ENCODE measurements around the gene FBLN5.
A peak's percentile ranks its signal among the peaks of the same experiment; 100 is the strongest.

The FBLN5 gene

DNA sequence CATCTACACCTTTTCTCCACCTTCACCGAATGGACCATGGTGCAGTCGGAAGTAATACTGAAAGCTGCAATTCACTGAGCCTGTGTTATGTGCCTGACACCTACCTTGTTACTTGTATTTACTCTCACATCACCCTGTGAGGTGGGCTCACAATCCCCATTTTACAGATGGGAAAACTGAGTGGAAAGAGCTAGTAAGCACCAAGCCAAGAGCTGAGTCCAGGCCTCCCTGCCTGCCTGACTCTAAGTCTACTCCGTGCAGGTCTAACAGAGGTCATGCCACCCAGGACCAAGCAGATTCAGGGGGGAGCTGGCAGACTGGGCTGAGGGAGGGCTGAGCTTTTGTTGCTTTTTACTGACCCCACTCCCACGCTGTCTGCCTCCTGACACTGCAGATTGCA lies 51.1 kb downstream of the FBLN5 start:
- TF ChIP-seq, protein P1, sequence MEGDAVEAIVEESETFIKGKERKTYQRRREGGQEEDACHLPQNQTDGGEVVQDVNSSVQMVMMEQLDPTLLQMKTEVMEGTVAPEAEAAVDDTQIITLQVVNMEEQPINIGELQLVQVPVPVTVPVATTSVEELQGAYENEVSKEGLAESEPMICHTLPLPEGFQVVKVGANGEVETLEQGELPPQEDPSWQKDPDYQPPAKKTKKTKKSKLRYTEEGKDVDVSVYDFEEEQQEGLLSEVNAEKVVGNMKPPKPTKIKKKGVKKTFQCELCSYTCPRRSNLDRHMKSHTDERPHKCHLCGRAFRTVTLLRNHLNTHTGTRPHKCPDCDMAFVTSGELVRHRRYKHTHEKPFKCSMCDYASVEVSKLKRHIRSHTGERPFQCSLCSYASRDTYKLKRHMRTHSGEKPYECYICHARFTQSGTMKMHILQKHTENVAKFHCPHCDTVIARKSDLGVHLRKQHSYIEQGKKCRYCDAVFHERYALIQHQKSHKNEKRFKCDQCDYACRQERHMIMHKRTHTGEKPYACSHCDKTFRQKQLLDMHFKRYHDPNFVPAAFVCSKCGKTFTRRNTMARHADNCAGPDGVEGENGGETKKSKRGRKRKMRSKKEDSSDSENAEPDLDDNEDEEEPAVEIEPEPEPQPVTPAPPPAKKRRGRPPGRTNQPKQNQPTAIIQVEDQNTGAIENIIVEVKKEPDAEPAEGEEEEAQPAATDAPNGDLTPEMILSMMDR (conservative IDR thresholded peaks at IDR 0.05; ENCODE audit: control insufficient read depth, insufficient read depth, low read depth, low read length) = no peak
- no peak overlapping the region for H3K4me3 ChIP-seq (ENCODE audit: control insufficient read depth, low read depth, low read length)
- DNase-seq (ENCODE audit: low read depth) = no peak

GRCh38 chr14:91893669-91894068 lies 53.8 kb downstream of the FBLN5 start:
- no peak overlapping the region for H3K4me3 ChIP-seq (ENCODE audit: control insufficient read depth, low read depth, low read length)
- peak; percentile 27 for DNase-seq (ENCODE audit: low read depth)
- TF ChIP-seq, protein P1 (conservative IDR thresholded peaks at IDR 0.05; ENCODE audit: control insufficient read depth, insufficient read depth, low read depth, low read length) = no peak

DNA sequence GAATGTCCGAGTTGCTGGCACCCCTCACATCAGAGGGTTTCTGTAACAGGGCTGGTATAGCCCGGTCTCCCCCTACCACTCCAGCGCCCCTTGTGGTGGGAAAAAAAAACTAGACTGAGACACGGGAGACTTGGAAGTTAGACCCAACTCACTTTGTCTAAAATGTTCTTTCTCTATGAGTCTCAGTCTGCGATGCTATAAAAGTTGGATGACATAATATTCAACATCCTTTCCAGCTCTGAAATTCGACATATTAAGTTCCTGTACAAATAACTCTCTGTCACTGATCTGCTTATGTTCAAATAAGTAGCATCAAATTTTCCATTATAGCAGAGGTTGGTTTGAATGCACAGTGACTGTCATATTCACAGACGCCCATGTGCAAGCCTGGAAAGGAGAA lies 54.5 kb downstream of the FBLN5 start:
- no peak for DNase-seq (ENCODE audit: low read depth)
- TF ChIP-seq, protein P1 (conservative IDR thresholded peaks at IDR 0.05; ENCODE audit: control insufficient read depth, insufficient read depth, low read depth, low read length) = peak; percentile 52
- no peak overlapping the region for H3K4me3 ChIP-seq (ENCODE audit: control insufficient read depth, low read depth, low read length)

DNA sequence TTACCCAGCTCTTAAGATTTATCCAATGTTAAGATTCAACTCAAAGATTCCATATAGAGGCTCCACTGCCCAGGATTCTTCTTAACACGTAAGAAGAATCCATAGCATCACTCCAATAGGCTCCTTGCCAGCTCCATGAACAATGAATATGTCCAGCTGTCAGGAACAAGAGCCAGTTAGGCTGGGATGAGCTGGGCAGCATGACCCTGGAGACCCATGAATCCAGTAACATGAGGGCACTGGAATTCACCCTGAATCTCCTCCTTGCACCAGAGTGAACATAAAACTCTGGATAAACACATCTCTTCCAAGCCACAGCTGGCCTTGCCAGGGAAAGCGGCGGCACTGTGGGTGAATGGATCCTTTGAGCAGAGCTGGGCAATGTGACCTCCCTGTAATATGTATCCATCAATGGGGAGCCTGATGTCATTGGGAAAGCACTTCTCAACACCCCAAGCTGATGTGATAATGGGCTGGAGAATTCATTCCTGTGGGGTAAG lies 55.7 kb downstream of the FBLN5 start:
- TF ChIP-seq, protein P1 (conservative IDR thresholded peaks at IDR 0.05; ENCODE audit: control insufficient read depth, insufficient read depth, low read depth, low read length) = no peak
- H3K4me3 ChIP-seq (ENCODE audit: control insufficient read depth, low read depth, low read length) = no peak overlapping the region
- DNase-seq (ENCODE audit: low read depth) = peak; percentile 53

DNA sequence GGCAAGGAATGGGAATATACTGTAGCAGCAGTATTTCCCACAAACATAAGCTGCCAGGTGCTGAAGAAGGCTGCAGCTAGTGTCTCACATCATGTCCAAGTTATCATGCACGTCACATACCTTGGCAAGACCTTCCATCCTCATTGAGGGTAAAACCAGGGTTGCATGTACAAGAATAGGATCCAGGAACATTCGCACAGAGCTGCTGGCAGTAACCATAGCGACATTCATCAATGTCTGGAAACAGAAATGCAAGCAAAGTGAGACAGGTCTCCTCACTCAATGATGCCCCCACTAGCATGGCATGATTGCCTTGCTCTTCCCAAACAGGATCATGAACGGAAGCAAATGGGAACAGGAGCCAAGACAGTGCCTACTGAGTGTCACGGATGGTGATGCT lies 56.4 kb downstream of the FBLN5 start:
- TF ChIP-seq, protein P1 (conservative IDR thresholded peaks at IDR 0.05; ENCODE audit: control insufficient read depth, insufficient read depth, low read depth, low read length) = no peak
- H3K4me3 ChIP-seq (ENCODE audit: control insufficient read depth, low read depth, low read length) = no peak overlapping the region
- DNase-seq (ENCODE audit: low read depth) = no peak

DNA sequence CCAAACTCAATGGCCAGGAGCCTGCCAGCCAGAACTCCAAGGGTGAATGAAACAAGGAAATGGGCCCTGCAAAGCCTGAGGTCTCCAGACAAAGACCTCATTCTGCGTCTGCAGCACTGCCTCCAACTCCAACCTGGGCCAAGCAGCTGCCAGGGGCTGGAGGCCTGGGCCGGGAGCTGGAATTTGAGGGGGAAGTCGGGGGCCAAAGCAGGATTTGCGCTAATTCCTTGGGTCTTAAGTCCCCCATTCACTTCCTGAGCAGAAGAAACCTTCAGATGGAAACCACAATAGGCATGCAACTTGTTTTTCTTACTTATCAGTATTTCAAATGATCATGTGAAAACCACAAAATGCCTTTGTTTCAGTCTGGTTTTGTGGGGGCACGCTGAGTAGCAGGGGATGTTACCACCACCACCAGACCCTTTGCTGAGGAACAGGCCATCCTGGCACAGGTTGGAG lies 57.2 kb downstream of the FBLN5 start:
- DNase-seq (ENCODE audit: low read depth) = no peak
- no peak overlapping the region for H3K4me3 ChIP-seq (ENCODE audit: control insufficient read depth, low read depth, low read length)
- TF ChIP-seq, protein P1 (conservative IDR thresholded peaks at IDR 0.05; ENCODE audit: control insufficient read depth, insufficient read depth, low read depth, low read length) = no peak
